ENCODE measurements around the gene AMHR2.

The AMHR2 gene

DNA sequence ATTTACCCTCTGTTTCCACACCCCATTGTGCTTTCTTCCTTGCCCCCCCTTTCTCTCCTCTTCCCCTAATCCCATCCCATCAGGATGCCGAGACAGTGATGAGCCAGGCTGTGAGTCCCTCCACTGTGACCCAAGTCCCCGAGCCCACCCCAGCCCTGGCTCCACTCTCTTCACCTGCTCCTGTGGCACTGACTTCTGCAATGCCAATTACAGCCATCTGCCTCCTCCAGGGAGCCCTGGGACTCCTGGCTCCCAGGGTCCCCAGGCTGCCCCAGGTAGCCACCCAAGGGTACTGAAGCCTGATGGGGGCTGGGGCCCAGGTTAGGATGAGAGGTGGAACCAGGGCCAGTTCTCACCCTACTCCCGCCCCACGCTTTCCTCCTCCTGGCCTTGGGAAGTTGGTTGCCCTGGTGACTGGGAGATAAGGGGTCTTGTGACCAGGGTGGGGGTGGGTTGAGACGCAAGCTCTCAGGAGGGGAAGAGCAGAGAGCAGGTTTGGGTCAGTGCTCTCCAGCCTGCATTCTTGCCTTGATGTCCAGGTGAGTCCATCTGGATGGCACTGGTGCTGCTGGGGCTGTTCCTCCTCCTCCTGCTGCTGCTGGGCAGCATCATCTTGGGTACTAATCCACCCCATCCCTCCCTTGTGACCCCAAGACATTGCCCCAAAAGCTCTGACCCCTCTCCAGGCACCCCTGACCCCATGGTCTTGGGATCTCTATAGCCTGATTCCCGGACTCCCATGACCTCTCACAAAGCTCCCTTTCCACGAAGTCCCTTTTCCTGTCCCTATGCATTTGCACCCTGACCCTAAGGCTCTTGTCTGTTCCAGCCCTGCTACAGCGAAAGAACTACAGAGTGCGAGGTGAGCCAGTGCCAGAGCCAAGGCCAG lies 1.2 kb downstream of the AMHR2 start:
- TF ChIP-seq, protein P1, sequence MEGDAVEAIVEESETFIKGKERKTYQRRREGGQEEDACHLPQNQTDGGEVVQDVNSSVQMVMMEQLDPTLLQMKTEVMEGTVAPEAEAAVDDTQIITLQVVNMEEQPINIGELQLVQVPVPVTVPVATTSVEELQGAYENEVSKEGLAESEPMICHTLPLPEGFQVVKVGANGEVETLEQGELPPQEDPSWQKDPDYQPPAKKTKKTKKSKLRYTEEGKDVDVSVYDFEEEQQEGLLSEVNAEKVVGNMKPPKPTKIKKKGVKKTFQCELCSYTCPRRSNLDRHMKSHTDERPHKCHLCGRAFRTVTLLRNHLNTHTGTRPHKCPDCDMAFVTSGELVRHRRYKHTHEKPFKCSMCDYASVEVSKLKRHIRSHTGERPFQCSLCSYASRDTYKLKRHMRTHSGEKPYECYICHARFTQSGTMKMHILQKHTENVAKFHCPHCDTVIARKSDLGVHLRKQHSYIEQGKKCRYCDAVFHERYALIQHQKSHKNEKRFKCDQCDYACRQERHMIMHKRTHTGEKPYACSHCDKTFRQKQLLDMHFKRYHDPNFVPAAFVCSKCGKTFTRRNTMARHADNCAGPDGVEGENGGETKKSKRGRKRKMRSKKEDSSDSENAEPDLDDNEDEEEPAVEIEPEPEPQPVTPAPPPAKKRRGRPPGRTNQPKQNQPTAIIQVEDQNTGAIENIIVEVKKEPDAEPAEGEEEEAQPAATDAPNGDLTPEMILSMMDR (IDR thresholded peaks at IDR 0.05; ENCODE audit: poor library complexity, severe bottlenecking), result no peak
- no peaks in the 10 kb centered on the region for H3K27me3 ChIP-seq (ENCODE audit: insufficient read depth, poor library complexity, severe bottlenecking)
- no peak for DNase-seq (ENCODE audit: low spot score)
- H3K36me3 ChIP-seq (ENCODE audit: low read depth), result no peaks in the 10 kb centered on the region
- ATAC-seq (ENCODE audit: low read depth), result no peak
- H3K4me3 ChIP-seq (ENCODE audit: severe bottlenecking), result no peak overlapping the region
- H3K27ac ChIP-seq (ENCODE audit: poor library complexity, severe bottlenecking), result no peak overlapping the region
- H3K9me3 ChIP-seq (ENCODE audit: severe bottlenecking), result no peaks in the 10 kb centered on the region
- peaks cover 17% of the 10 kb centered on the region for H3K4me1 ChIP-seq (ENCODE audit: insufficient read depth, poor library complexity, severe bottlenecking)

DNA sequence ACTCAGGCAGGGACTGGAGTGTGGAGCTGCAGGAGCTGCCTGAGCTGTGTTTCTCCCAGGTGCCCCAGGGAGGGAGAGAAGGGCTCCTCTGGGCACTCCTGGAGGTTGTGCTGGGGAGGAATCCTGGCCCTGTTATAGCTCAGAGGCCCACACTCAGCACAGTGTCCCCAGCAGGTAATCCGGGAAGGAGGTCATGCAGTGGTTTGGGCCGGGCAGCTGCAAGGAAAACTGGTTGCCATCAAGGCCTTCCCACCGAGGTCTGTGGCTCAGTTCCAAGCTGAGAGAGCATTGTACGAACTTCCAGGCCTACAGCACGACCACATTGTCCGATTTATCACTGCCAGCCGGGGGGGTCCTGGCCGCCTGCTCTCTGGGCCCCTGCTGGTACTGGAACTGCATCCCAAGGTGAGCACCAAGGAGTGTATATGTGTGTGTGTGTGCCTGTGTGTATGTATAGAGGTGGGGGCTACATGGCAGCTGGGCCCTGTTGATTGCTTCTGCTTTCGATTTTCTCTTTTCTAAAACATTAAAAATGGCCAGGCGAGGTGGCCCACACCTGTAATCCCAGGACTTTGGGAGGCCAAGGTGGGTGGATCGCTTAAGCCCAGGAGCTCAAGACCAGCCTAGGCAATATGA lies 2.0 kb downstream of the AMHR2 start:
- no peaks in the 10 kb centered on the region for H3K27me3 ChIP-seq (ENCODE audit: insufficient read depth, poor library complexity, severe bottlenecking)
- H3K4me1 ChIP-seq (ENCODE audit: insufficient read depth, poor library complexity, severe bottlenecking), result peaks cover 17% of the 10 kb centered on the region
- no peaks in the 10 kb centered on the region for H3K9me3 ChIP-seq (ENCODE audit: severe bottlenecking)
- H3K4me3 ChIP-seq (ENCODE audit: severe bottlenecking), result no peak overlapping the region
- DNase-seq (ENCODE audit: low spot score) (no peak), ATAC-seq (ENCODE audit: low read depth) (no peak)
- H3K27ac ChIP-seq (ENCODE audit: poor library complexity, severe bottlenecking), result no peak overlapping the region
- TF ChIP-seq, protein P1 (IDR thresholded peaks at IDR 0.05; ENCODE audit: poor library complexity, severe bottlenecking), result no peak
- no peaks in the 10 kb centered on the region for H3K36me3 ChIP-seq (ENCODE audit: low read depth)

DNA sequence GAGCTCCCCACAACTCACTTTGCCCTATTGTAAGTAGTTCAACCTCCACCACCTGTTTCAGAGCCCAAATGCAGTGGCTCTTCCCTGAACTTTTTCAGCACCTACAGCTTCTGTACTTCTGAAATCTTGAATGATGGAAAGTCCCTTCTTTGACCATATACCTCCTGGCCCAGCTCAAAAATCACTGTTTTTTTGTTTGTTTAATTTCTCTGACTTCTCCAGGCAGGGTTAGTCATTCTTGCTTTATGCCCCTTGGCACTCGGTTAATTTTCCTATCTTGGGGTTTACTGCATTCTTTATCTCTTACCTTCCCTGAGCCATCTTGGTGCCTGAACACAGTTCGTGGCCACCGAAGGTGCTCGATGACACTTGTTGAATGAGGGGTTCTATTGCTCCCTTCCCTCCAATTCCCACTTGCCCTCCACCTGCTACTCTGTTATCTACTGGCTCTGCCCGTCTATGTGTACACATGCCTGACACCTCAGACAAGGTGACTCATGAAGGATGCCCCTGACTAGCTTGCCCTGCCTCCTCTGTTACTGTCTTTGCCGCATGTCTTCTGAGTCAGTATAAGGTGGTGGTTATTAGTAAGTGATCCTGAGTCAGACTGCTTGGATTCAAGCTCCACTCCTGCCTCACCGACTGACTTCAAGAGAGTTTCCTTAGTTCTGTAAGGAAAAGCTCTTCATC lies 4.4 kb downstream of the AMHR2 start:
- H3K36me3 ChIP-seq (ENCODE audit: low read depth), result no peaks in the 10 kb centered on the region
- peaks cover 14% of the 10 kb centered on the region for H3K4me1 ChIP-seq (ENCODE audit: insufficient read depth, poor library complexity, severe bottlenecking)
- no peak overlapping the region for H3K4me3 ChIP-seq (ENCODE audit: severe bottlenecking)
- H3K27me3 ChIP-seq (ENCODE audit: insufficient read depth, poor library complexity, severe bottlenecking), result no peaks in the 10 kb centered on the region
- peak; percentile 88 for DNase-seq (ENCODE audit: low spot score)
- no peaks in the 10 kb centered on the region for H3K9me3 ChIP-seq (ENCODE audit: severe bottlenecking)
- peak; percentile 99 for ATAC-seq (ENCODE audit: low read depth)
- TF ChIP-seq, protein P1 (IDR thresholded peaks at IDR 0.05; ENCODE audit: poor library complexity, severe bottlenecking), result no peak
- peak overlapping the region; percentile 20 for H3K27ac ChIP-seq (ENCODE audit: poor library complexity, severe bottlenecking)

DNA sequence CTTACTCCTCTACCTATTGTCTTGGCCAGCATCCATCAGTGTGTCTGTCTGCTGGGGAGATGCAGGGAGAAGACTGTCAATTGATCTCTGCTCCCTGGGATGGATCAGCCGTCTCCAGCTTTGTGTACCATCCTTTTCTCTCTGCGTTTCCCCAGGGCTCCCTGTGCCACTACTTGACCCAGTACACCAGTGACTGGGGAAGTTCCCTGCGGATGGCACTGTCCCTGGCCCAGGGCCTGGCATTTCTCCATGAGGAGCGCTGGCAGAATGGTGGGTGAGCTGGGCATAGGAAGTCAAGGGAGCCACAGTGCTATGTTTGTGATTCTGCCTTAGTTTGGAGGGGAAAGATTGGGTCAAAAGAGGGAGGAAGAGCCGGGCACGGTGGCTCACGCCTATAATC lies 5.1 kb downstream of the AMHR2 start:
- ATAC-seq (ENCODE audit: low read depth), result peak; percentile 13
- H3K9me3 ChIP-seq (ENCODE audit: severe bottlenecking), result no peaks in the 10 kb centered on the region
- no peaks in the 10 kb centered on the region for H3K27me3 ChIP-seq (ENCODE audit: insufficient read depth, poor library complexity, severe bottlenecking)
- TF ChIP-seq, protein P1 (IDR thresholded peaks at IDR 0.05; ENCODE audit: poor library complexity, severe bottlenecking), result no peak
- peaks cover 14% of the 10 kb centered on the region for H3K4me1 ChIP-seq (ENCODE audit: insufficient read depth, poor library complexity, severe bottlenecking)
- no peaks in the 10 kb centered on the region for H3K36me3 ChIP-seq (ENCODE audit: low read depth)
- no peak for DNase-seq (ENCODE audit: low spot score)
- peak overlapping the region; percentile 20 for H3K27ac ChIP-seq (ENCODE audit: poor library complexity, severe bottlenecking)
- no peak overlapping the region for H3K4me3 ChIP-seq (ENCODE audit: severe bottlenecking)

Data from RWPE2 (cell line).